HEK293 (cell line): ENCODE measurements around the gene CD33.

Source experiments
- CTCF ChIA-PET: fragments of 350-600 bp; formaldehyde crosslinking; extraction: SDS; loops from one replicate; lab custom pipeline; 2021; ENCODE audit warnings: antibody characterized with exemption; lab: Yijun Ruan, JAX
- POLR2A ChIA-PET: fragments of 300-600 bp; formaldehyde crosslinking; extraction: SDS; loops from one replicate; lab custom pipeline; 2020; ENCODE audit warnings: antibody characterized with exemption, inconsistent platforms; lab: Yijun Ruan, JAX
- H3K27ac ChIP-seq: fragments of 200-500 bp; sonication (Bioruptor generic); 2 replicates; pipeline ENCODE4 v1.5.1; 2014; ENCODE audit warnings: low read depth, low read length, control low read depth, inconsistent platforms; ENCODE audit errors: extremely low read depth
- H3K36me3 ChIP-seq, 2 experiments: fragments of 200-500 bp in 1 of 2; sonication (Bioruptor generic) in 1 of 2; 1 replicate in 1 of 2; 2 replicates in 1 of 2; pipeline ENCODE4 v1.5.1; 2014 to 2017; ENCODE audit warnings: inconsistent platforms in 2 of 2, low read length in 2 of 2; ENCODE audit not compliant: control insufficient read depth in 2 of 2, insufficient read depth in 1 of 2
- H3K4me1 ChIP-seq: fragments of 200-500 bp; sonication (Bioruptor generic); 2 replicates; pipeline ENCODE4 v1.5.1; 2014; ENCODE audit warnings: mild to moderate bottlenecking, low read length, inconsistent platforms; ENCODE audit not compliant: control insufficient read depth, insufficient read depth
- H3K4me3 ChIP-seq: 2 replicates; pipeline ENCODE4 v1.5.1; 2011; ENCODE audit warnings: low read depth, mild to moderate bottlenecking, control low read depth, low read length, moderate library complexity
- H3K9me3 ChIP-seq: fragments of 200-500 bp; sonication (Bioruptor generic); 2 replicates; pipeline ENCODE4 v1.5.1; 2014; ENCODE audit warnings: low read depth, low read length, inconsistent platforms; ENCODE audit not compliant: control insufficient read depth, insufficient read depth
- AEBP2 ChIP-seq: fragments of 450-650 bp; formaldehyde crosslinking; IDR thresholded peaks from 2 replicates; pipeline ENCODE4 v1.5.1; 2016; ENCODE audit warnings: missing biosample characterization, missing genetic modification characterization, borderline replicate concordance
- RBAK ChIP-seq: fragments of 450-650 bp; formaldehyde crosslinking; IDR thresholded peaks from 2 replicates; pipeline ENCODE4 v1.5.1; 2016; ENCODE audit warnings: missing biosample characterization, missing genetic modification characterization
- ZNF114 ChIP-seq: fragments of 450-650 bp; formaldehyde crosslinking; IDR thresholded peaks from 2 replicates; pipeline ENCODE4 v1.5.0; 2017; ENCODE audit warnings: missing biosample characterization, missing genetic modification characterization
- ZNF157 ChIP-seq: fragments of 450-650 bp; formaldehyde crosslinking; IDR thresholded peaks from 2 replicates; pipeline ENCODE4 v1.5.1; 2016; ENCODE audit warnings: missing biosample characterization, missing genetic modification characterization
- ZNF169 ChIP-seq: fragments of 450-650 bp; formaldehyde crosslinking; IDR thresholded peaks from 2 replicates; pipeline ENCODE4 v1.5.1; 2016; ENCODE audit warnings: missing biosample characterization, missing genetic modification characterization
- ZNF221 ChIP-seq: fragments of 450-650 bp; formaldehyde crosslinking; IDR thresholded peaks from 2 replicates; pipeline ENCODE4 v1.5.1; 2017; ENCODE audit warnings: missing biosample characterization, missing genetic modification characterization, borderline replicate concordance
- ZNF223 ChIP-seq: fragments of 450-650 bp; formaldehyde crosslinking; IDR thresholded peaks from 2 replicates; pipeline ENCODE4 v1.5.1; 2016; ENCODE audit warnings: missing biosample characterization, missing genetic modification characterization
- ZNF239 ChIP-seq: fragments of 450-650 bp; formaldehyde crosslinking; IDR thresholded peaks from 2 replicates; pipeline ENCODE4 v1.5.1; 2016; ENCODE audit warnings: missing biosample characterization, missing genetic modification characterization
- ZNF280C ChIP-seq: fragments of 450-650 bp; formaldehyde crosslinking; IDR thresholded peaks from 2 replicates; pipeline ENCODE4 v1.5.1; 2016; ENCODE audit warnings: missing biosample characterization, missing genetic modification characterization
- ZNF423 ChIP-seq: fragments of 450-650 bp; formaldehyde crosslinking; IDR thresholded peaks from 2 replicates; pipeline ENCODE4 v1.5.1; 2016; ENCODE audit warnings: missing biosample characterization, missing genetic modification characterization
- ZNF518A ChIP-seq: fragments of 450-650 bp; formaldehyde crosslinking; conservative IDR thresholded peaks from 2 replicates; pipeline ENCODE4 v1.5.1; 2016; ENCODE audit warnings: low read depth, missing biosample characterization, missing genetic modification characterization
- ZNF521 ChIP-seq: fragments of 450-650 bp; formaldehyde crosslinking; IDR thresholded peaks from 2 replicates; pipeline ENCODE4 v1.5.1; 2017; ENCODE audit warnings: missing biosample characterization, mild to moderate bottlenecking, missing genetic modification characterization
- ZNF626 ChIP-seq: fragments of 450-650 bp; sonication (Bioruptor Pico); formaldehyde crosslinking; IDR thresholded peaks from 2 replicates; pipeline ENCODE4 v1.5.1; 2018; ENCODE audit warnings: missing biosample characterization, missing genetic modification characterization, inconsistent platforms
- ZNF692 ChIP-seq: fragments of 450-650 bp; formaldehyde crosslinking; IDR thresholded peaks from 2 replicates; pipeline ENCODE4 v1.5.1; 2016; ENCODE audit warnings: missing biosample characterization, missing genetic modification characterization
- ZNF777 ChIP-seq: fragments of 450-650 bp; formaldehyde crosslinking; IDR thresholded peaks from 2 replicates; pipeline ENCODE4 v1.5.1; 2017; ENCODE audit warnings: missing biosample characterization, missing genetic modification characterization, borderline replicate concordance
- TF ChIP-seq, protein P1 (sequence below): fragments of 450-650 bp; formaldehyde crosslinking; IDR thresholded peaks from 2 replicates; pipeline ENCODE4 v1.5.1; 2017; ENCODE audit warnings: missing biosample characterization, missing genetic modification characterization
- TF ChIP-seq, protein P2 (sequence below): fragments of 450-650 bp; formaldehyde crosslinking; IDR thresholded peaks from 2 replicates; pipeline ENCODE4 v1.5.1; 2016; ENCODE audit warnings: missing biosample characterization, missing genetic modification characterization
- TF ChIP-seq, protein P3 (sequence below): fragments of 450-650 bp; formaldehyde crosslinking; IDR thresholded peaks from 2 replicates; pipeline ENCODE4 v1.5.1; 2016; ENCODE audit warnings: missing biosample characterization, missing genetic modification characterization

The CD33 gene

GRCh38 chr19:51220996-51221395, 3.9 kb upstream of the CD33 start:
- Histone ChIP-seq H3K36me3 (no peaks in the 10 kb centered on the region), H3K4me1 (no peaks in the 10 kb centered on the region), H3K27ac (no peak overlapping the region), H3K9me3 (no peaks in the 10 kb centered on the region), H3K4me3 (no peak overlapping the region)
- POLR2A ChIA-PET, result no interaction called here
- CTCF ChIA-PET, result no interaction called here
- TF ChIP-seq ZNF423 (tag by site-specific recombination), result no peak

- Histone ChIP-seq H3K4me1 (no peaks in the 10 kb centered on the region), H3K4me3 (no peak overlapping the region), H3K9me3 (no peaks in the 10 kb centered on the region), H3K27ac (no peak overlapping the region), H3K36me3 (no peaks in the 10 kb centered on the region; a peak in 1 of 3 replicates)
- ChIA-PET POLR2A (no interaction called here), CTCF (no interaction called here)
- TF ChIP-seq ZNF692 (tag by site-specific recombination), result no peak
- no peak for TF ChIP-seq ZNF521 (tag by site-specific recombination)
- no peak for TF ChIP-seq ZNF221 (tag by site-specific recombination)
- TF ChIP-seq, protein P1, sequence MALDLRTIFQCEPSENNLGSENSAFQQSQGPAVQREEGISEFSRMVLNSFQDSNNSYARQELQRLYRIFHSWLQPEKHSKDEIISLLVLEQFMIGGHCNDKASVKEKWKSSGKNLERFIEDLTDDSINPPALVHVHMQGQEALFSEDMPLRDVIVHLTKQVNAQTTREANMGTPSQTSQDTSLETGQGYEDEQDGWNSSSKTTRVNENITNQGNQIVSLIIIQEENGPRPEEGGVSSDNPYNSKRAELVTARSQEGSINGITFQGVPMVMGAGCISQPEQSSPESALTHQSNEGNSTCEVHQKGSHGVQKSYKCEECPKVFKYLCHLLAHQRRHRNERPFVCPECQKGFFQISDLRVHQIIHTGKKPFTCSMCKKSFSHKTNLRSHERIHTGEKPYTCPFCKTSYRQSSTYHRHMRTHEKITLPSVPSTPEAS (tag by site-specific recombination), result no peak
- TF ChIP-seq, protein P2, sequence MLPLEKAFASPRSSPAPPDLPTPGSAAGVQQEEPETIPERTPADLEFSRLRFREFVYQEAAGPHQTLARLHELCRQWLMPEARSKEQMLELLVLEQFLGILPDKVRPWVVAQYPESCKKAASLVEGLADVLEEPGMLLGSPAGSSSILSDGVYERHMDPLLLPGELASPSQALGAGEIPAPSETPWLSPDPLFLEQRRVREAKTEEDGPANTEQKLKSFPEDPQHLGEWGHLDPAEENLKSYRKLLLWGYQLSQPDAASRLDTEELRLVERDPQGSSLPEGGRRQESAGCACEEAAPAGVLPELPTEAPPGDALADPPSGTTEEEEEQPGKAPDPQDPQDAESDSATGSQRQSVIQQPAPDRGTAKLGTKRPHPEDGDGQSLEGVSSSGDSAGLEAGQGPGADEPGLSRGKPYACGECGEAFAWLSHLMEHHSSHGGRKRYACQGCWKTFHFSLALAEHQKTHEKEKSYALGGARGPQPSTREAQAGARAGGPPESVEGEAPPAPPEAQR (tag by site-specific recombination), result no peak
- TF ChIP-seq ZNF223, result no peak
- no peak for TF ChIP-seq RBAK (tag by site-specific recombination)
- no peak for TF ChIP-seq ZNF518A (tag by site-specific recombination)
- TF ChIP-seq ZNF239 (tag by site-specific recombination), result no peak
- TF ChIP-seq, protein P3, sequence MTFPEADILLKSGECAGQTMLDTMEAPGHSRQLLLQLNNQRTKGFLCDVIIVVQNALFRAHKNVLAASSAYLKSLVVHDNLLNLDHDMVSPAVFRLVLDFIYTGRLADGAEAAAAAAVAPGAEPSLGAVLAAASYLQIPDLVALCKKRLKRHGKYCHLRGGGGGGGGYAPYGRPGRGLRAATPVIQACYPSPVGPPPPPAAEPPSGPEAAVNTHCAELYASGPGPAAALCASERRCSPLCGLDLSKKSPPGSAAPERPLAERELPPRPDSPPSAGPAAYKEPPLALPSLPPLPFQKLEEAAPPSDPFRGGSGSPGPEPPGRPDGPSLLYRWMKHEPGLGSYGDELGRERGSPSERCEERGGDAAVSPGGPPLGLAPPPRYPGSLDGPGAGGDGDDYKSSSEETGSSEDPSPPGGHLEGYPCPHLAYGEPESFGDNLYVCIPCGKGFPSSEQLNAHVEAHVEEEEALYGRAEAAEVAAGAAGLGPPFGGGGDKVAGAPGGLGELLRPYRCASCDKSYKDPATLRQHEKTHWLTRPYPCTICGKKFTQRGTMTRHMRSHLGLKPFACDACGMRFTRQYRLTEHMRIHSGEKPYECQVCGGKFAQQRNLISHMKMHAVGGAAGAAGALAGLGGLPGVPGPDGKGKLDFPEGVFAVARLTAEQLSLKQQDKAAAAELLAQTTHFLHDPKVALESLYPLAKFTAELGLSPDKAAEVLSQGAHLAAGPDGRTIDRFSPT (tag by site-specific recombination), result no peak
- no peak for TF ChIP-seq AEBP2 (tag by site-specific recombination)
- no peak for TF ChIP-seq ZNF626 (tag by site-specific recombination)
- TF ChIP-seq ZNF114 (tag by site-specific recombination), result no peak
- TF ChIP-seq ZNF157, result no peak
- no peak for TF ChIP-seq ZNF169 (tag by site-specific recombination)
- TF ChIP-seq ZNF777 (tag by site-specific recombination), result no peak
- no peak for TF ChIP-seq ZNF280C (tag by site-specific recombination)
Measured at GRCh38 chr19:51224163-51224641, 678 bp upstream of the CD33 start.
